GM19238 (cell line): Measurements from ENCODE around the gene ELL2.

Experiments used
- DNase-seq: peaks from one replicate; pipeline ENCODE4 v3.0.0; 2011; ENCODE audit warnings: low spot score; ENCODE audit not compliant: insufficient read length

Gene ELL2

DNA sequence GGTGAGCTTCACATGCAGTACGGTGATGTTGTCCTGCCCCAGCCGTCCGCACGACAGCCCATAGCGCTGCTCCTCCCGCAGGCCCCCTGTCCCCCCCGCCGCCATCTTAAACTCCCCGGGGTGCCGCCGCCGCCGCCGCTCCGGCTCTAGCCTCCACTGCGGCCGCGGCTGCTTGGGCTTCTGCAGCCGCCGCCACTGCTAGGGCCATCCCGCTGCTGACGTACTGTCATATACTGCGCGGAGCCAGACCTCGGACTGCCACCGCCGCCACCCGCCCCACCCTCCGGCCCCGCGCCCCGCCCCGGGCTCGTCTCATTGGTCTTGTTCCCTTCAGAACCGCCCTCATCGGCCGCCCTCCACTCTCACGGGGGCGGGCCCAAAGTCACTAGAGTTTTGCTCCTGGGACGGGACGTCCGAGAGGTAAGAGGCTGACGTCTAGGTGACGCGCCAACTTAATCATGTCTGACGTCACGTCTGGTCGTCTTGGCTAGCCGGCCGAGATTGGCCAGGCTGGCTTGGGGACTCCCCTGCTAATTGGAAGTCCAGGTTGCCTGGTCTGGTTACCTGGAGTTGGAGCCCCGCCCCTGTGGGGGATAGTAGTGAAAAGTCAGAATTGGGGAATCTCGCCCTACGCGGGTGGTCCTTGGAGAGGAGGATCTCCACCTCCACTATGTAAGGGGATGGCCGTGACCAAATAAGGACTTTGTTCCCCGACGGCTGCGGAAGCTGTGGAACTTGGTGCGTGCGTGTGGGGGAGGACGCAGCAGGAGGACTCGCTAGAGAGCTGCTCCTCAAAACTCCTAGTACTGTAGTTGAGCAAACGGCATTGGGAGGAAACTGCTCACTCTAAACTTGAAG is at the start of gene ELL2:
Gene ELL2 (minus strand): TSS at position 235 of the 858 bp plus-strand sequence. CDS start 130 bp downstream, at position 105.
- DNase-seq, result peak; percentile 86

DNA sequence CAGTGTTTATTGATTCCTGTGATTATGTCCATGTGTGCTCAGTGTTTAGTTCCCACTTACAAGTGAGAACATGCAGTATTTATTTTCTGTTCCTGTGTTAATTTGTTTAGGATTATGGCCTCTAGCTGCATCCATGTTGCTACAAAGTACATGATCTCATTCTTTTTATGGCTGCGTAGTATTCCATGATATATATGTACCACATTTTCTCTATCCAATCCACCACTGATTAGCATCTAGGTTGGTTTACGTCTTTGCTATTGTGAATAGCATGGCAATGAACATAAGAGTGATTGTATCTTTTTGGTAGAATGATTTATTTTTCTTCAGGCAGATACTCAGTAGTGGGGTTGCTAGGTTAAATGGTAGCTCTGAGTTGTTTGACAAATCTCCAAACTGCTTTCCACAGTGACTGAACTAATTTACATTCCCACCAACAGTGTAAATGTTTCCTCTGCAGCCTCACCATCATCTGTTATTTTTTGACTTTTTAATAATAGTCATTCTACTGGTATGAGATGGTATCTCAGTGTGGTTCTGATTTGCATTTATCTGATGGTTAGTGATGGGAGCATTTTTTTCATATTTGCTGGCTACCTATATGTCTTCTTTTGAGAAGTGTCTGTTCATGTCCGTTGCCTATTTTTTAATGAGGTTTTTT is 47.5 kb upstream of the ELL2 start:
- DNase-seq, result no peak

DNA sequence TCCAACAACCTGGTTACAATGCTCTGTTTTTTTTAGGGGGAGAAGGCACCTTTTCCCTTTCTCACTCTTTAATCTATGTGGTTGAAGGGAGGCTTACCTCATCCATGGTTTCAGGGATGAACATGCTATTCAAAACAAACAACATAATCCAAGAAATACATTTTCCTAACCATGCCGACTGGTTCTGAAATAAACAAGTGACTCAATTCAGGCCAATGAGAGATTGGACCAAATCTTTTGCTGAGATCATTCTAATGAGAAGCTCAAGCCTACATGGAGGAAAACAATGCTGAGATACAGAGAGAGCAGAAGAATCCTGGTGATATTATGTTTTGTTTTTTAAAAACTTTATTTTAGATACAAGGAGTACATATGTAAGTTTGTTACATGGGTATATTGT is 46.8 kb upstream of the ELL2 start:
- no peak for DNase-seq

- no peak for DNase-seq
Observed at GRCh38 chr5:96007051-96007450, 45.4 kb upstream of the ELL2 start.

DNA sequence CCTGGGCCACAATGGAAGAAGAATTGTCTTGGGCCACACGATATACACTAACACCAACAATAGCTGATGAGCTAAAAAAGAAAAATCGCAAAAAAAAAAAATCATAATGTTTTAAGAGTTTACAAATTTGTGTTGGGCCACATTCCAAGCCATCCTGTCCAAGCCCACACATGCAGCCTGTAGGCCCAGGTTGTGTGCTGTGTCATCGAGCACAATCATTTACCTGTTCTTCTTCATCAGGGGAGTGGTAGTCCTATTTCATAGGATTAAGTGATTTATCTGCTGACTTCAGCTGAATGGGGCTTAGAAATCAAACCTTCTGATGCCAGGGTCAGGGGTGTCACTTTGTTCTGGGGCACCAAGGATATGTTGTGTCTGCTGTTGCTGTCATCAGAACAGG is 44.6 kb upstream of the ELL2 start:
- no peak for DNase-seq

DNA sequence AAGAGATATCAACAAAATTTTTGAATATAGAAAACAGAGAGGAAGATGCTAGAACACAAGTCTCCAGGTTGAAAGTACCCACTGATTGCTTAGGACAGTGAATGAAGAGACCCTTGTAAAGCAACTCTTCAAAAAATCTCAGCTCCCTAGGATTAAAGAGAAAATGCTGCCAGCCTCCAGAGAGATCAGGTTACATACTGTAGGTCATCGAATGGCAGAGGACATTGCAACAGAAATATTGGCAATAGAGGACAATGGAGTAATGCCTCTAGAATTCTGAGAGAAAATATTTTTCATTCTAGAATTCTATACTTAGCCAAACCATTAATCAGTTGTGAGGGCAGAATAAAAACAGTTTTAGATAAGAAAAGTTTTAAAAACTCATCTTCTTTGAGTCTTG is 43.1 kb upstream of the ELL2 start:
- no peak for DNase-seq

GRCh38 chr5:96004087-96004486 is 42.4 kb upstream of the ELL2 start:
- no peak for DNase-seq

- no peak for DNase-seq
Observed at GRCh38 chr5:96001262-96001661, 39.6 kb upstream of the ELL2 start.

GRCh38 chr5:96000308-96000707 is 38.7 kb upstream of the ELL2 start:
- no peak for DNase-seq

GRCh38 chr5:95996904-95997723 is 35.5 kb upstream of the ELL2 start:
- no peak for DNase-seq

DNA sequence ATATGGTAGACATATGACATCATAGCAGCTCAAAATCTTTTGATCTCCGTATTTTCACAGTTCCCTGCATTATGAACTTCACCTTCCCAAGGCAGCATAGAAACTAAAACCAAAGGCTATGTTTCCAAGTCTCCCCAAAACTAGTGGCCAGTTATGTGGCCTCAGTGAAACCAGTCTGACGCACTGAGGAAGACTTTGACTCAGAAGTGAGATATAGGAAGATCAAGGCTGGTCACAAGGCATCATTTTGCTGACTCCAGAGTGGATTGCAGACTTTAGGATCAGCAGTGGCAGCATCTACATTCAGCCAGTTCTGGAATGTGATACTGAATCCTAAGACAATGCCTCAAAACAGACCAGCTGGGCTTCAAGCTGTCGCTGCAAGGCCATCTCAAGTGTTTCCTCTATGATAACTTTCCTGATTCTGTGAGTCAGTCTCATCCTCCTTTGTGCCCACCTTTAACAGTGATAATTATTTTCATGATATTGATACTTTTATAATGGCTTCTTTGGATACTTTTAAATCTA is 34.4 kb upstream of the ELL2 start:
- no peak for DNase-seq

GRCh38 chr5:95993776-95994175 is 32.1 kb upstream of the ELL2 start:
- DNase-seq, result no peak

DNA sequence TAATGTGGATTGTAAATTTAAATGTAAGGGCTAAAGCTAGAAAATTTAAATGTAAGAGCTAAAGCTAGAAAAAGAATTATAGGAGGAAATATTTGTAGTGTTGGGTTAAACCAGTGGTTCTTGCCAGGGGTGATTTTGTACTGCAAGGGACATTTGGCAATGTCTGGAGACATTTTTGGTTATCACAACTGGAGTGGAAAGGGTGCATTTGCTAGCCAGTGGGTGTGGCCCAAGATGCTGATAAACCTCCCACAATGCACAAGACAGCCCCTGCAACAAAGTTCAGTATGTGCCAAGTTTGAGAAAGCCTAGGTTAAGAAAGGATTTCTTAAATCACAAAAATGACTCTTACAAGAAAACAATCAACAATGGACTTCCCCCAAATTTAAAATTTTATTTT is 31.6 kb upstream of the ELL2 start:
- no peak for DNase-seq

- DNase-seq, result no peak
Observed at GRCh38 chr5:95989283-95990048, 27.8 kb upstream of the ELL2 start.

DNA sequence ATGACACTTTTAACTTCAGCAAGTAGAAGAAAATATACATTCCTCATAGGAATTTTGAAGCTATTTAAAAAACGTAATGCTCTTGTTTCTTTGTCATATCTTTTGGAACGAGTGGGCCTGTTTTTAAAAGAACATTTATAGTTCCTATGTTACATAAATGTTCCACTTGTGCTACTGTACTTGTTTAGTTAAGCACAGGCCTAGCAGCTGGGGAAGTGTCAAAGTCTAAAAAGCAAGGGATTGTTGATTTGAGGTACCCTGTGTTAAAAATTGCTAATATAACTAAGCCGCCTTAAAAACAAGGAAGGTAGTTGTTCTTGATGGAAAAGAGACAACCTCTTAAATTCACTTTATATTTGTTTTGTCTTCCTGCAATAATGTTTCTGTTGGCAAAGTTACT is 27.2 kb upstream of the ELL2 start:
- no peak for DNase-seq

DNA sequence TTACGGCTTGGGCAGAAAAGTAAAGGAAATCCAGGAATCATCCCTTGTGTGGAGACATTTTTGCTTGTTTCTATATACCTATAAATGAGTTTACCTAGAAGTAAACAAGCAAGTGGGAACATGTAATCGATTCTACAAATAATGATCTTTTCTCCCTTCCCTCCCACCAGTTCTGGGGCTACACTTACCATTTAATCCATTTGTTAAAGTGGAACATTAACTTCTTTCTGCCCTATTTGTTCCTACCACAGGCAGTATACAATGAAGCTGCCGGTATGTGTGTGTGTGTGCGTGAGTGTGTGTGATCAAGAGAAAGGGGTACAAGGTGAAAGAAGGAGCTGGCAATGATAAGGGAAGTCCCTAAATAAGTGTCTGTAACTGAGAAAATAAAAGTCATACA is 26.4 kb upstream of the ELL2 start:
- no peak for DNase-seq

DNA sequence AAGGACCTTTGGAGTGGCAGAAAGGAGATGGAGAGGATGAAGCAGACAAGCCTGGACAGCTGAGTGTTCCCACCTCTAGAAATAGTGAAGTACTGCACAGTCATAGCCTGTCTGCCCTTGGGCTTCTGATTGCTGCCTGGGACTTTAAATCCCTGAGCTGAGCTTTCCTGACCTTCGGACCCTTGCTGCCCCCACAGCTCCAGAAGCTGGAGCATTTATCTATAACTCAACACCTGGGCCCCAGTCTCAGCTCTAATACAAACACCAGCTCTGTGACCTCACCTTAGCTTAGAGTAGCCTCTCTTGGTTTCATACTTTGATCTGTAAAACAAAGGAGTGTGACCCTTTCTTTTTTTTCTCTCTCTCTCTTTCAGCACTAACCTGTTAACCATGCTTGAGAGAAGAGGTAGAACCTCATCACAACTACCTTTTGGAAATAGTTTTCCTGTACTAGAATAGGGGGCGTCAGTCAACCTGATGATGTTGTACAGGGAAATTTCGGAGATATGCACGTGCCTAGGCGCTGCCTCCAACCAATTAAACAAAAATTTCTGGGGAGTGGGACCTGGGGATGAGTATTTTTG is 25.4 kb upstream of the ELL2 start:
- no peak for DNase-seq

DNA sequence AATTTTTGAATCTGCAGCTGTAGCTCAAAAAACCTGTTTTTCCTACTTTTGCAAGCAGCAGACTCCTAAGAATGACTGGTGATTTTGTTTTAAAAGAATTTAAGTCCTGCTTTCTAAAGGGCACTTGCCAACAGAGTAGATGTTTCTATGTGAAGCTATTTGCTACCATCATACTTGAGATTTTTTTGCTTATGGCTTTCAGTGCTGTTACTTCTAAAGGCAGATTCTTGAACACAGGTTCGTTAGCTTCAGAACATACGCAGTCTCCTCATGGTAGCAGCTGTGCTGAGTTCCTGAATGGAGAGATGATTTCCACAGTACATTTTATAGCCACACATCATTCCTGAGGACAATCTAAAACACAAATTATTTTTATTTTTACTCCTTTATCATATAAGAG is 24.4 kb upstream of the ELL2 start:
- DNase-seq, result no peak

DNA sequence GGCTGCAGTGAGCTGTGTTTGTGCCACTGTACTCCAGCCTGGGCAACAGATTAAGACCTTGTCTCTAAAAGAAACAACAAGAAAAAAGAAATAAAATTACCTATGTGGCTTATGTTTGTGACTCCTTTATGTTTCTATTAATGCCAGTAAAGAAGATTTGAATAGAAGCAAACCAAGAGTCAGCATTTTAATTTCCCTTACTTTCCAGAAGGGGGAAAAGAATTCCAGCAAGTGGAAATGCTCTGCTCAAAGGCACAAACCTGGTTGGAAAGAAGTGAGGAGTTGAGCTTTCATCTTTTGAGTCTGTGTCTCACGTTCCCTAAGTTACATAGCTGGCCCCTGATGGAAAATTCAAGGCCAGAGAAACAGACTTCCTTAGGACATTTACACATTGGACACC is 23.6 kb upstream of the ELL2 start:
- no peak for DNase-seq

DNA sequence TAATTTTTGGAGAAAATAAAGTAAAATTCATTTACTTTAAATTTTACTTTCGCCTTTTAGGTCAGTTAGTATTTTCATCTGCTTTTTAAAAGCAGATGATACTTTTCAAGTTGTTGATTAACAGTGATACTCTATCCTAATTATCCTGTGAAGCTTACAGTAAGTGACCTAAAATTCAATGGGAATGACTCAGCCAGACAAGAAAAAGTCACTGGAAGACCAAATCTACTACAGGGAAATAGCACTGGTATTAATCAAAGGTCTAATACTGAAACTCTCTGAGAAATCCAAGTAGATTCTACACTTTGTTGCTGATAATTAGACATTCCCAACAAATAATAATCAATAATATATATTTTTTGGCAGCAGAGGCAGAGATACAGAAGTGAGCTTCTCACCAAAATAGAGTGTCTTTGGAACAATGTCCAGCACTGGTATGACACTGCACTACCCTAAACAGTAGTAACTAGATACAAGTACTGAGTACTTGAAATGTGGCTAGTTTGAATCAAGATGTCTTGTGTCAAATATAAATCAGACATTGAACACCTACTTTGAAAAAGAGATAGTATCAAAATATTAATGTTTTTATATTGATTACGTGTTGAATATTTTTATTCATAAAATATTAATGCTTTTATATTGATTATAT is 22.8 kb upstream of the ELL2 start:
- no peak for DNase-seq
